Measurements from ENCODE around the gene ANTKMT. TPM values are rescaled to one million over a fixed set of nuclear protein-coding genes. Genes with fewer than 3 reads are reported as not detected.
A peak's percentile ranks its signal among the peaks of the same experiment; 100 is the strongest.

The ANTKMT gene
- total RNA-seq (10 to 100 TPM; 45.8 to 52.9 TPM), polyA plus RNA-seq (ENCODE audit: insufficient read length in 6 of 6) (10 to 100 TPM in 3 of 6 donors, 1 to 10 TPM in 3; 7.7 to 18.5 (median 11.1) TPM)
- long read RNA-seq, donor 1, transcript FAM173A-207 (5 exons, 1,052 nt): major isoform, 15 of 17 reads
- long read RNA-seq, donor 1, partial matches to known transcripts: 0 of 17 reads
- long read RNA-seq, donor 1, other reads (novel, unspliced or antisense): 0 of 17 reads
- long read RNA-seq, donor 2, transcript FAM173A-207 (5 exons, 1,052 nt): major isoform, 10 of 14 reads
- long read RNA-seq, donor 2, partial matches to known transcripts: 0 of 14 reads
- long read RNA-seq, donor 2, other reads (novel, unspliced or antisense): 0 of 14 reads
- long read RNA-seq, donor 3, transcript FAM173A-207 (5 exons, 1,052 nt): major isoform, 8 of 10 reads
- long read RNA-seq, donor 3, partial matches to known transcripts: 0 of 10 reads
- long read RNA-seq, donor 3, other reads (novel, unspliced or antisense): 0 of 10 reads
- long read RNA-seq, donor 4, transcript FAM173A-201 (4 exons, 806 nt): minor isoform, 20 of 94 reads
- long read RNA-seq, donor 4, transcript FAM173A-207 (5 exons, 1,052 nt): major isoform, 68 of 94 reads
- long read RNA-seq, donor 4, partial matches to known transcripts: 0 of 94 reads
- long read RNA-seq, donor 4, other reads (novel, unspliced or antisense): 3 of 94 reads
- long read RNA-seq, donor 5, transcript FAM173A-207 (5 exons, 1,052 nt): major isoform, 10 of 13 reads
- long read RNA-seq, donor 5, partial matches to known transcripts: 0 of 13 reads
- long read RNA-seq, donor 5, other reads (novel, unspliced or antisense): 0 of 13 reads
- long read RNA-seq, donor 6, transcript FAM173A-207 (5 exons, 1,052 nt): major isoform, 10 of 14 reads
- long read RNA-seq, donor 6, partial matches to known transcripts: 0 of 14 reads
- long read RNA-seq, donor 6, other reads (novel, unspliced or antisense): 0 of 14 reads
- long read RNA-seq, donor 7, transcript FAM173A-207 (5 exons, 1,052 nt): major isoform, 8 of 14 reads
- long read RNA-seq, donor 7, partial matches to known transcripts: 0 of 14 reads
- long read RNA-seq, donor 7, other reads (novel, unspliced or antisense): 0 of 14 reads
- long read RNA-seq, donor 8, partial matches to known transcripts: 0 of 8 reads
- long read RNA-seq, donor 8, other reads (novel, unspliced or antisense): 0 of 8 reads
- long read RNA-seq, donor 9: 0 reads
- long read RNA-seq, donor 10, transcript FAM173A-201 (4 exons, 806 nt): minor isoform, 16 of 114 reads
- long read RNA-seq, donor 10, transcript FAM173A-207 (5 exons, 1,052 nt): major isoform, 81 of 114 reads
- long read RNA-seq, donor 10, partial matches to known transcripts: 4 of 114 reads
- long read RNA-seq, donor 10, other reads (novel, unspliced or antisense): 7 of 114 reads
- long read RNA-seq, donor 11: 0 reads
- long read RNA-seq, donor 12, transcript FAM173A-207 (5 exons, 1,052 nt): major isoform, 7 of 13 reads
- long read RNA-seq, donor 12, partial matches to known transcripts: 0 of 13 reads
- long read RNA-seq, donor 12, other reads (novel, unspliced or antisense): 0 of 13 reads

DNA sequence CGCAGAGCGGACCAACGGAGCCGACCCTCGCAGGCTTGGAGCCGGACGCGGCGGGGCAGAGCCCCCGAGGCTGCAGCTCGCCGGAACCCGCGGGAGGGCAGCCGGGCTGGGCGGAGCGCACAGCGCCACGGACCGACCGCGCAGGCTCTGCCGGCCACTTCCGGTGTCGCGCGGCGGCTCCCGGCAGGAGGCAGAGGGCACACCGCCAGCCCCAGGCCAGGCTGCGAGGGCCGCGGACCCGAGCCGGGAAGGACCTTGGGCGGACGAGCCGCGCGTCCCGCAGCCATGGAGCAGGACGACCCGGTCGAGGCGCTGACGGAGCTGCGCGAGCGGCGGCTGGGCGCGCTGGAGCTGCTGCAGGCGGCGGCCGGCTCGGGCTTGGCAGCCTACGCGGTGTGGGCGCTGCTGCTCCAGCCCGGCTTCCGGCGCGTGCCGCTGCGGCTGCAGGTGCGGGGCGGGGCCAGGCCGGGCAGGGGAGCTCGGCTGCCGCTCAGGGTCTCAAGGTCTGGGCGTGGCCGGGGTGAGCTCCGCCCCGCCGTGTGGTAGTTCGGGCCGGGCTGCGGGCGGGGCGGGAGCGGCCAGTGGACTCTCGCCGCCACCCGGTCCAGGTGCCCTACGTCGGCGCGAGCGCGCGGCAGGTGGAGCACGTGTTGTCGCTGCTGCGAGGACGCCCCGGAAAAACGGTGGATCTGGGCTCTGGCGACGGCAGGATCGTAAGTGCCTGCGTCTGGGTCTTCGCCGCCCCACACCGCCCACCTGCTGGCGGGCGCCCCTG, at the start of gene ANTKMT:
TSS of gene ANTKMT (plus strand) at position 157 of the 775 bp plus-strand sequence. CDS start at position 286, 129 bp downstream.
- H3K4me1 ChIP-seq: peaks cover 11 to 36% of the 10 kb centered on the region in 2 donors
- ATAC-seq: peak; percentile 85
- H3K27me3 ChIP-seq: peaks cover 0 to 42% of the 10 kb centered on the region in 2 donors
- peak; percentile 77 to 95 (median 82) for DNase-seq
- no peak for TF ChIP-seq CTCF (IDR thresholded peaks at IDR 0.05)
- intact Hi-C loops (cut with DNase I): no loop called here
- H3K27ac ChIP-seq: peak within 1 kb of the TSS; percentile 86 to 87
- H3K36me3 ChIP-seq: peaks cover 0 to 4% of the 10 kb centered on the region in 2 donors
- peak within 1 kb of the TSS; percentile 77 to 80 for H3K4me3 ChIP-seq
- H3K9me3 ChIP-seq: no peaks in the 10 kb centered on the region

DNA sequence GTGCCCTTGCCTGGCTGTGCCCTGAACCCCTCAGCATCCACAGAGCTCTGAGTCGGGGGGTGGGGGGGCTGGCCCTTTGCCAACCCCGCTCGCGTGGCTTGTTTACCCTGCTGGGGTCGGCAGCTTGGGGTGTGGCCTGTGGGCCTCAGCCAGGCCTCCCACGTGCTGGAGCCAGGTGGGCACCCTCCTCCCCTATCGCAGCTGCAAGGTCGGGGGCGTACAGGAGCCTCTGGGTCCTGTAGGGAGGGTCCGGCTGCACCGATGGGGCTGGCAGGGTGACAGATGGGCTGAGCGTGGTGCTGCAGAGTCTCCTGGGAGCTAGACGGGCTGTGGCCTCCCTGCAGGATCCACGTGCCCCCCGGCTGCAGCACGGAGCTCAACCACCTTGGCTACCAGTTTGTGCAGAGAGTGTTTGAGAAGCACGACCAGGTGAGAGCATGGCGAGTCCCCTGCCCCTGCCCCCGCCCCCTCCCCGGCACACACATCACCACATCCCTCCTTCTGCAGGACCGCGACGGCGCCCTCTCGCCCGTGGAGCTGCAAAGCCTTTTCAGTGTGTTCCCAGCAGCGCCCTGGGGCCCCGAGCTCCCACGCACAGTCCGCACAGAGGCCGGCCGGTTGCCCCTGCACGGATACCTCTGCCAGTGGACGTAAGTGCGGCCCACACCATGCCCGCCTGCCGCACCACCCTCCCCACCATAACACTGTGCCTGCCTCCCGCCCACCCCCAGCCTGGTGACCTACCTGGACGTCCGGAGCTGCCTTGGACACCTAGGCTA, 49.4 kb upstream of the ANTKMT start:
- H3K27me3 ChIP-seq: peaks cover 0 to 22% of the 10 kb centered on the region in 2 donors
- TF ChIP-seq CTCF (IDR thresholded peaks at IDR 0.05): no peak
- H3K36me3 ChIP-seq: peaks cover 0 to 56% of the 10 kb centered on the region in 2 donors
- ATAC-seq: no peak
- no peak for DNase-seq
- intact Hi-C loops (cut with DNase I): no loop called here
- H3K9me3 ChIP-seq: no peaks in the 10 kb centered on the region
- peaks cover 11 to 36% of the 10 kb centered on the region in 2 donors for H3K4me1 ChIP-seq
- no peak overlapping the region for H3K27ac ChIP-seq
- H3K4me3 ChIP-seq: no peak overlapping the region

DNA sequence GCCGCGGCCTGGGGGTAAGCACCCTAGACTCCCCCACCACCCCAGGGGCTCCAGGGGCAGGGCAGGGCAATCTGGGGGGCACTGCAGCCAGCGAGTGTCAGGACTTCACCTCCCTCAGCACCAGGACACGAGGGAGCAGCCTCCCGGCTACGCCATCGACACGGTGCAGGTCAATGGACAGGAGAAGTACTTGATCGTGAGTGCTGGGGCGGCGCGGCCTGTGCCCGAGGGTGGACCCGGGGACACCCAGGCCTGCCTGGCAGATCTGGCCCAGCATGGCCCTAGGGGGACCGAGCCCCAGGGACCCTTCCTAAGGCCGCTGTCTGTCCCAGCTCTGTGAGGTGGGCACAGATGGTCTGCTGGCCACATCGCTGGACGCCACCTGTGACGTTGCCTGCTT, 48.6 kb upstream of the ANTKMT start:
- H3K27ac ChIP-seq: no peak overlapping the region
- intact Hi-C loops (cut with DNase I): no loop called here
- DNase-seq (no peak), ATAC-seq (no peak)
- peaks cover 0 to 31% of the 10 kb centered on the region in 2 donors for H3K27me3 ChIP-seq
- peaks cover 11 to 40% of the 10 kb centered on the region in 2 donors for H3K4me1 ChIP-seq
- H3K9me3 ChIP-seq: no peaks in the 10 kb centered on the region
- H3K4me3 ChIP-seq: no peak overlapping the region
- peaks cover 0 to 56% of the 10 kb centered on the region in 2 donors for H3K36me3 ChIP-seq
- no peak for TF ChIP-seq CTCF (IDR thresholded peaks at IDR 0.05)

DNA sequence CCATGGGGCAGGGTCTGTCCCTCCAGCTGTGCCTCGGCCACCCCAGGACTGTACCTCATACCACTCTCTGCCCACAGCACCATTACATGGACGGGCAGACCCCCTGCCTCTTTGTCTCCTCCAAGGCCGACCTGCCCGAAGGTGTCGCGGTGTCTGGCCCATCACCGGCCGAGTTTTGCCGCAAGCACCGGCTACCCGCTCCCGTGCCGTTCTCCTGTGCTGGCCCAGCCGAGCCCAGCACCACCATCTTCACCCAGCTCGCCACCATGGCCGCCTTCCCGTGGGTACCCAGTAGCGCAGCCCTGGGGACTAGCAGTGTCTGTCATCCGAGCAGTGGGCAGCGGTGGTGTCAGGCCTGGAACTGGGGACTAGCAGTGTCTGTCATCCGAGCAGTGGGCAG, 48.1 kb upstream of the ANTKMT start:
- Histone ChIP-seq H3K27ac (no peak overlapping the region), H3K4me1 (peaks cover 11 to 40% of the 10 kb centered on the region in 2 donors), H3K36me3 (peaks cover 0 to 56% of the 10 kb centered on the region in 2 donors), H3K4me3 (no peak overlapping the region), H3K27me3 (peaks cover 0 to 33% of the 10 kb centered on the region in 2 donors), H3K9me3 (no peaks in the 10 kb centered on the region)
- no peak for TF ChIP-seq CTCF (IDR thresholded peaks at IDR 0.05)
- DNase-seq: no peak
- ATAC-seq: no peak
- intact Hi-C loops (cut with DNase I): no loop called here

Measured in left lung (tissue), 14 donors.